Liver (tissue), 9 donors: ENCODE measurements around the gene TAS2R20. TPM values are rescaled to one million over a fixed set of nuclear protein-coding genes. Genes with fewer than 3 reads are reported as not detected.

Source experiments
- DNase-seq: peaks from one replicate; pipeline ENCODE4 v3.0.0-alpha.2; 2017; ENCODE audit warnings: low spot score
- H3K27ac ChIP-seq, 2 donors: one replicate each; pipeline ENCODE4 v1.7.0; 2013; ENCODE audit warnings: inconsistent platforms in 2 of 2, low read length in 2 of 2, control low read depth in 1 of 2, low read depth in 1 of 2, mild to moderate bottlenecking in 1 of 2
- H3K27me3 ChIP-seq, 4 donors: one replicate each; pipeline versions ENCODE4 v1.6.1 to v1.7.0; 2013; ENCODE audit warnings: low read length in 3 of 4, inconsistent platforms in 1 of 4, mild to moderate bottlenecking in 1 of 4, moderate library complexity in 1 of 4; ENCODE audit not compliant: control insufficient read depth in 4 of 4, insufficient read depth in 4 of 4
- H3K36me3 ChIP-seq, 4 donors: one replicate each; pipeline versions ENCODE4 v1.6.1 to v1.7.0; 2013; ENCODE audit warnings: low read length in 3 of 4, mild to moderate bottlenecking in 3 of 4, low read depth in 1 of 4, moderate library complexity in 1 of 4; ENCODE audit not compliant: control insufficient read depth in 4 of 4, insufficient read depth in 3 of 4
- H3K4me1 ChIP-seq, 4 donors: one replicate each; pipeline versions ENCODE4 v1.6.1 to v1.7.0; 2013; ENCODE audit warnings: low read length in 3 of 4, mild to moderate bottlenecking in 3 of 4, moderate library complexity in 1 of 4; ENCODE audit not compliant: control insufficient read depth in 4 of 4, insufficient read depth in 4 of 4
- H3K4me3 ChIP-seq, 3 donors: one replicate each; pipeline versions ENCODE4 v1.6.1 to v1.7.0; 2013; ENCODE audit warnings: low read length in 3 of 3, control low read depth in 1 of 3, low read depth in 1 of 3, mild to moderate bottlenecking in 1 of 3
- H3K9ac ChIP-seq, 2 donors: one replicate each; pipeline ENCODE4 v1.7.0; 2013; ENCODE audit warnings: low read length in 2 of 2, mild to moderate bottlenecking in 2 of 2, moderate library complexity in 2 of 2, control low read depth in 1 of 2, low read depth in 1 of 2
- H3K9me3 ChIP-seq, 4 donors: one replicate each; pipeline versions ENCODE4 v1.6.1 to v1.7.0; 2013; ENCODE audit warnings: low read length in 3 of 4; ENCODE audit not compliant: control insufficient read depth in 4 of 4
- EGR1 ChIP-seq, 2 donors: IDR thresholded peaks; 2 replicates each; pipeline ENCODE4 v1.6.1; 2016 to 2018; ENCODE audit warnings: antibody characterized with exemption in 2 of 2, low read depth in 2 of 2
- FOXA1 ChIP-seq: IDR thresholded peaks from 2 replicates; pipeline ENCODE4 v1.6.1; 2016; ENCODE audit warnings: antibody characterized with exemption
- FOXA2 ChIP-seq: IDR thresholded peaks from 2 replicates; pipeline ENCODE4 v1.6.1; 2016; ENCODE audit warnings: antibody characterized with exemption
- GABPA ChIP-seq, 2 donors: IDR thresholded peaks in 1 of 2; conservative IDR thresholded peaks in 1 of 2; 2 replicates each; pipeline ENCODE4 v1.6.1; 2016; ENCODE audit warnings: antibody characterized with exemption in 2 of 2, mild to moderate bottlenecking in 1 of 2, moderate library complexity in 1 of 2
- HNF4A ChIP-seq, 2 donors: conservative IDR thresholded peaks; 2 replicates each; pipeline ENCODE4 v1.6.1; 2016; ENCODE audit warnings: antibody characterized with exemption in 2 of 2, mild to moderate bottlenecking in 2 of 2
- HNF4G ChIP-seq: IDR thresholded peaks from 2 replicates; pipeline ENCODE4 v1.6.1; 2016; ENCODE audit warnings: antibody characterized with exemption
- JUND ChIP-seq, 2 donors: IDR thresholded peaks; 2 replicates each; pipeline ENCODE4 v1.6.1; 2016; ENCODE audit warnings: antibody characterized with exemption in 2 of 2
- NR2F2 ChIP-seq: IDR thresholded peaks from 2 replicates; pipeline ENCODE4 v1.6.1; 2016; ENCODE audit warnings: antibody characterized with exemption
- RAD21 ChIP-seq, 2 donors: IDR thresholded peaks; 2 replicates each; pipeline ENCODE4 v1.6.1; 2016; ENCODE audit warnings: antibody characterized with exemption in 2 of 2, mild to moderate bottlenecking in 2 of 2
- RXRA ChIP-seq, 2 donors: IDR thresholded peaks; 2 replicates each; pipeline ENCODE4 v1.6.1; 2017 to 2018; ENCODE audit warnings: antibody characterized with exemption in 2 of 2, mild to moderate bottlenecking in 1 of 2
- SP1 ChIP-seq: IDR thresholded peaks from 2 replicates; pipeline ENCODE4 v1.6.1; 2018; ENCODE audit warnings: antibody characterized with exemption, mild to moderate bottlenecking
- TAF1 ChIP-seq: conservative IDR thresholded peaks from 2 replicates; pipeline ENCODE4 v1.6.1; 2016; ENCODE audit warnings: antibody characterized with exemption, mild to moderate bottlenecking
- YY1 ChIP-seq: IDR thresholded peaks from 2 replicates; pipeline ENCODE4 v1.6.1; 2016; ENCODE audit warnings: antibody characterized with exemption, mild to moderate bottlenecking
- WGBS: extraction: QIAGEN DNeasy Blood & Tissue Kit; methylation state at CpG from one replicate; pipeline ENCODE4 v1.1.7; 2013; 5-methylcytosine and 5-hydroxymethylcytosine counted together
- polyA plus RNA-seq, 2 donors: library from polyadenylated mRNA; stranded (reverse) in 1 of 2; unstranded in 1 of 2; fragments of 200-250 nt in 1 of 2; fragments of >200 nt in 1 of 2; fragmentation: Nextera tagmentation in 1 of 2; extraction: Ambion mirVana in 1 of 2; gene quantifications; one replicate each; pipeline versions ENCODE4 v1.2.1 to v1.2.3, GENCODE V29; 2013 to 2015
- total RNA-seq, 2 donors: library from RNA; depleted of rRNA; stranded (reverse); fragments of >200 nt; gene quantifications; one replicate each; pipeline ENCODE4 v1.2.3, GENCODE V29; 2014
- TF ChIP-seq, protein P1 (sequence below): IDR thresholded peaks from 2 replicates; pipeline ENCODE4 v1.6.1; 2016; ENCODE audit warnings: antibody characterized with exemption
- TF ChIP-seq, protein P2 (sequence below): IDR thresholded peaks from 2 replicates; pipeline ENCODE4 v1.6.1; 2016; ENCODE audit warnings: antibody characterized with exemption, mild to moderate bottlenecking
- TF ChIP-seq, protein P3 (sequence below): fragments of 150-350 bp; IDR thresholded peaks from 2 replicates; pipeline ENCODE4 v1.5.1; 2017; ENCODE audit warnings: improper control_type of control experiment, low read depth, low read length; ENCODE audit not compliant: missing input control
- TF ChIP-seq, protein P4 (sequence below): IDR thresholded peaks from 2 replicates; pipeline ENCODE4 v1.6.1; 2016; ENCODE audit warnings: antibody characterized with exemption
- TF ChIP-seq, protein P5 (sequence below): IDR thresholded peaks from 2 replicates; pipeline ENCODE4 v1.6.1; 2016; ENCODE audit warnings: antibody characterized with exemption
- donor health status: healthy.
- donor health status: healthy.
- donor health status: healthy.
- donor health status: healthy.
- donor health status: healthy.

TAS2R20 gene
- total and polyA plus RNA-seq, 4 donors: 0.03 to 5.9 (median 0.92) TPM

DNA sequence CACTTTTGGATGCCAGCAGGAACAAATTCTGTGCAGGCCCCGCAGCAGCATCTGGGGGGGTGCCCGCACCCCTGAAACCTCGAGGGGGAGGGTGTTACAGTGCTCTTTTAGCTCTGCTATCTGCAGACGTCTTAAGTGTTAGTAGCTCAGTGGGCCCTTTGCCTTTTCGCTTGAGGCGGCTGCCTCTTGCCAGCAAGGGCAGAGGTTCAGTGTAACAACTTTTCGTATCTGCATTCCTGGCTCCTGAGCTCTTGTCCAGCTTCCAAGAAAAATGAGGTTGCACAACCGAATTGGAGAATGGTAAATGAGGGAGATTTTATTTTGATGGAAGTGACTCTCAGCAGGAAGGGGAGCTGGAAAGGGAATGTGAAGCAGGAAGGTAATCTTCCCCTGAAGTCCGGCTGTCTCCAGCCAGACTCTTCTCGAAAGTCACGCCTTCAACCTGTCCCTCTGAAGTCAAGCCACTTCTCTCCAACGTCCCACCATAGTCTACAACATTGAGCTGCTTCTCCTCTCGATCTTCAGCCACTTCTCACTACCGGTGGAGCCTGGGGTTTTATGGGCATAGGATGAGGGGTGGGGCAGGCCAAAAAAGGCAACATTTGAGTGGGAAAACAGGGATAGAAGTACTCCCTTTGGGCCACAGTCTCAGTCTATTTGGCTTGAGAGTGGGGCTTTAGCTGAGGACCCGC, 29.2 kb downstream of the TAS2R20 start:
- Histone ChIP-seq H3K4me1 (peaks cover 0 to 5% (median 3%) of the 10 kb centered on the region in 4 donors), H3K9ac (no peak overlapping the region), H3K4me3 (no peak overlapping the region), H3K27me3 (no peaks in the 10 kb centered on the region), H3K9me3 (no peaks in the 10 kb centered on the region), H3K27ac (no peak overlapping the region), H3K36me3 (no peaks in the 10 kb centered on the region)
- 66% methylated on average over 15 of the region's 15 CpGs for WGBS
- DNase-seq: no peak
- peak; percentile 14 for TF ChIP-seq SP1
- TF ChIP-seq, protein P1, sequence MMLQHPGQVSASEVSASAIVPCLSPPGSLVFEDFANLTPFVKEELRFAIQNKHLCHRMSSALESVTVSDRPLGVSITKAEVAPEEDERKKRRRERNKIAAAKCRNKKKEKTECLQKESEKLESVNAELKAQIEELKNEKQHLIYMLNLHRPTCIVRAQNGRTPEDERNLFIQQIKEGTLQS: no peak
- TF ChIP-seq HNF4G: peak; percentile 29
- peak; percentile 68 to 74 for TF ChIP-seq HNF4A (conservative IDR thresholded peaks at IDR 0.05)
- peak in 1 of 2 donors; percentile 32 for TF ChIP-seq JUND (IDR thresholded peaks at IDR 0.05)
- TF ChIP-seq NR2F2: peak; percentile 10
- TF ChIP-seq, protein P2, sequence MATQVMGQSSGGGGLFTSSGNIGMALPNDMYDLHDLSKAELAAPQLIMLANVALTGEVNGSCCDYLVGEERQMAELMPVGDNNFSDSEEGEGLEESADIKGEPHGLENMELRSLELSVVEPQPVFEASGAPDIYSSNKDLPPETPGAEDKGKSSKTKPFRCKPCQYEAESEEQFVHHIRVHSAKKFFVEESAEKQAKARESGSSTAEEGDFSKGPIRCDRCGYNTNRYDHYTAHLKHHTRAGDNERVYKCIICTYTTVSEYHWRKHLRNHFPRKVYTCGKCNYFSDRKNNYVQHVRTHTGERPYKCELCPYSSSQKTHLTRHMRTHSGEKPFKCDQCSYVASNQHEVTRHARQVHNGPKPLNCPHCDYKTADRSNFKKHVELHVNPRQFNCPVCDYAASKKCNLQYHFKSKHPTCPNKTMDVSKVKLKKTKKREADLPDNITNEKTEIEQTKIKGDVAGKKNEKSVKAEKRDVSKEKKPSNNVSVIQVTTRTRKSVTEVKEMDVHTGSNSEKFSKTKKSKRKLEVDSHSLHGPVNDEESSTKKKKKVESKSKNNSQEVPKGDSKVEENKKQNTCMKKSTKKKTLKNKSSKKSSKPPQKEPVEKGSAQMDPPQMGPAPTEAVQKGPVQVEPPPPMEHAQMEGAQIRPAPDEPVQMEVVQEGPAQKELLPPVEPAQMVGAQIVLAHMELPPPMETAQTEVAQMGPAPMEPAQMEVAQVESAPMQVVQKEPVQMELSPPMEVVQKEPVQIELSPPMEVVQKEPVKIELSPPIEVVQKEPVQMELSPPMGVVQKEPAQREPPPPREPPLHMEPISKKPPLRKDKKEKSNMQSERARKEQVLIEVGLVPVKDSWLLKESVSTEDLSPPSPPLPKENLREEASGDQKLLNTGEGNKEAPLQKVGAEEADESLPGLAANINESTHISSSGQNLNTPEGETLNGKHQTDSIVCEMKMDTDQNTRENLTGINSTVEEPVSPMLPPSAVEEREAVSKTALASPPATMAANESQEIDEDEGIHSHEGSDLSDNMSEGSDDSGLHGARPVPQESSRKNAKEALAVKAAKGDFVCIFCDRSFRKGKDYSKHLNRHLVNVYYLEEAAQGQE: no peak
- TF ChIP-seq RXRA (IDR thresholded peaks at IDR 0.05): peak in 1 of 2 donors; percentile 37
- TF ChIP-seq EGR1 (IDR thresholded peaks at IDR 0.05; ENCODE audit: low read depth in 2 of 2): no peak
- TF ChIP-seq RAD21 (IDR thresholded peaks at IDR 0.05): peak; percentile 15 to 49
- TF ChIP-seq, protein P3, sequence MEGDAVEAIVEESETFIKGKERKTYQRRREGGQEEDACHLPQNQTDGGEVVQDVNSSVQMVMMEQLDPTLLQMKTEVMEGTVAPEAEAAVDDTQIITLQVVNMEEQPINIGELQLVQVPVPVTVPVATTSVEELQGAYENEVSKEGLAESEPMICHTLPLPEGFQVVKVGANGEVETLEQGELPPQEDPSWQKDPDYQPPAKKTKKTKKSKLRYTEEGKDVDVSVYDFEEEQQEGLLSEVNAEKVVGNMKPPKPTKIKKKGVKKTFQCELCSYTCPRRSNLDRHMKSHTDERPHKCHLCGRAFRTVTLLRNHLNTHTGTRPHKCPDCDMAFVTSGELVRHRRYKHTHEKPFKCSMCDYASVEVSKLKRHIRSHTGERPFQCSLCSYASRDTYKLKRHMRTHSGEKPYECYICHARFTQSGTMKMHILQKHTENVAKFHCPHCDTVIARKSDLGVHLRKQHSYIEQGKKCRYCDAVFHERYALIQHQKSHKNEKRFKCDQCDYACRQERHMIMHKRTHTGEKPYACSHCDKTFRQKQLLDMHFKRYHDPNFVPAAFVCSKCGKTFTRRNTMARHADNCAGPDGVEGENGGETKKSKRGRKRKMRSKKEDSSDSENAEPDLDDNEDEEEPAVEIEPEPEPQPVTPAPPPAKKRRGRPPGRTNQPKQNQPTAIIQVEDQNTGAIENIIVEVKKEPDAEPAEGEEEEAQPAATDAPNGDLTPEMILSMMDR: no peak
- TF ChIP-seq YY1: no peak
- TF ChIP-seq TAF1: no peak
- TF ChIP-seq, protein P4, sequence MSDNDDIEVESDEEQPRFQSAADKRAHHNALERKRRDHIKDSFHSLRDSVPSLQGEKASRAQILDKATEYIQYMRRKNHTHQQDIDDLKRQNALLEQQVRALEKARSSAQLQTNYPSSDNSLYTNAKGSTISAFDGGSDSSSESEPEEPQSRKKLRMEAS: no peak
- no peak for TF ChIP-seq FOXA2

DNA sequence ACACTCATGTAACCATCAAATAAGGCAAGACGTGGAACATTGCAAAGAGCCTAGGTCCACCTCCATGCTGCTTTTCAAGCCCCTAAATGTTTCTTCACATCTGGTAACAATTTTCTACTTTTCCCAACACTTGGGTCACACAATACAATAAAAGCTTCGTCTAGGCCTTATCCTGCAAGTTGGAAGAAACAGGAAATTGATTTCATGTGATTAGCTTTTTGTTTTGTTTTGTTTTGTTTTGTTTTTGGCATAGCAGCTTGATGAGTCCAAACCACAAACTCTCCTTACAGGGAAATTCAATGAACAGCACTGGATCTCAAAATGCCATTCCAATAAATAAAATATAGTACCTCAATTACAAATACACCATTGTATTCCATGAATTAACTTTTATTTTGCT, 30.7 kb downstream of the TAS2R20 start:
- Histone ChIP-seq H3K9me3 (no peaks in the 10 kb centered on the region), H3K27me3 (no peaks in the 10 kb centered on the region), H3K36me3 (no peaks in the 10 kb centered on the region), H3K27ac (no peak overlapping the region), H3K4me3 (no peak overlapping the region), H3K4me1 (peaks cover 0 to 5% (median 3%) of the 10 kb centered on the region in 4 donors), H3K9ac (no peak overlapping the region)
- no peak for DNase-seq
- WGBS: 83% methylated on average over 2 of the region's 2 CpGs
- no peak for TF ChIP-seq FOXA1
- no peak for TF ChIP-seq NR2F2
- TF ChIP-seq, protein P5, sequence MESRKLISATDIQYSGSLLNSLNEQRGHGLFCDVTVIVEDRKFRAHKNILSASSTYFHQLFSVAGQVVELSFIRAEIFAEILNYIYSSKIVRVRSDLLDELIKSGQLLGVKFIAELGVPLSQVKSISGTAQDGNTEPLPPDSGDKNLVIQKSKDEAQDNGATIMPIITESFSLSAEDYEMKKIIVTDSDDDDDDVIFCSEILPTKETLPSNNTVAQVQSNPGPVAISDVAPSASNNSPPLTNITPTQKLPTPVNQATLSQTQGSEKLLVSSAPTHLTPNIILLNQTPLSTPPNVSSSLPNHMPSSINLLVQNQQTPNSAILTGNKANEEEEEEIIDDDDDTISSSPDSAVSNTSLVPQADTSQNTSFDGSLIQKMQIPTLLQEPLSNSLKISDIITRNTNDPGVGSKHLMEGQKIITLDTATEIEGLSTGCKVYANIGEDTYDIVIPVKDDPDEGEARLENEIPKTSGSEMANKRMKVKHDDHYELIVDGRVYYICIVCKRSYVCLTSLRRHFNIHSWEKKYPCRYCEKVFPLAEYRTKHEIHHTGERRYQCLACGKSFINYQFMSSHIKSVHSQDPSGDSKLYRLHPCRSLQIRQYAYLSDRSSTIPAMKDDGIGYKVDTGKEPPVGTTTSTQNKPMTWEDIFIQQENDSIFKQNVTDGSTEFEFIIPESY: no peak
- no peak for TF ChIP-seq RAD21 (IDR thresholded peaks at IDR 0.05)
- no peak for TF ChIP-seq FOXA2
- no peak for TF ChIP-seq RXRA (IDR thresholded peaks at IDR 0.05)
- no peak for TF ChIP-seq HNF4A (conservative IDR thresholded peaks at IDR 0.05)
- no peak for TF ChIP-seq GABPA (IDR thresholded peaks at IDR 0.05 in 1 of 2, conservative IDR thresholded peaks at IDR 0.05 in 1 of 2)
- TF ChIP-seq SP1: no peak
- TF ChIP-seq JUND (IDR thresholded peaks at IDR 0.05): no peak
- no peak for TF ChIP-seq EGR1 (IDR thresholded peaks at IDR 0.05; ENCODE audit: low read depth in 2 of 2)
- TF ChIP-seq, protein P1: no peak
- no peak for TF ChIP-seq YY1
- TF ChIP-seq, protein P3: no peak
- TF ChIP-seq, protein P4: no peak
